Epithelial cell of esophagus (primary cell): Measurements from ENCODE around the gene HAL.
A peak's percentile ranks its signal among the peaks of the same experiment; 100 is the strongest.

Experiments used
- DNase-seq: peaks from one replicate; pipeline ENCODE4 v3.0.0; 2010; ENCODE audit warnings: low read depth
- H3K4me3 ChIP-seq: 2 replicates; pipeline ENCODE4 v1.5.1; 2011; ENCODE audit warnings: mild to moderate bottlenecking, low read length, control low read depth
- TF ChIP-seq, protein P1 (sequence below): IDR thresholded peaks from 2 replicates; pipeline ENCODE4 v1.5.1; 2011; ENCODE audit warnings: low read depth, mild to moderate bottlenecking, low read length, control low read depth, inconsistent platforms; ENCODE audit not compliant: insufficient read depth; ENCODE audit errors: missing control alignments

The HAL gene

DNA sequence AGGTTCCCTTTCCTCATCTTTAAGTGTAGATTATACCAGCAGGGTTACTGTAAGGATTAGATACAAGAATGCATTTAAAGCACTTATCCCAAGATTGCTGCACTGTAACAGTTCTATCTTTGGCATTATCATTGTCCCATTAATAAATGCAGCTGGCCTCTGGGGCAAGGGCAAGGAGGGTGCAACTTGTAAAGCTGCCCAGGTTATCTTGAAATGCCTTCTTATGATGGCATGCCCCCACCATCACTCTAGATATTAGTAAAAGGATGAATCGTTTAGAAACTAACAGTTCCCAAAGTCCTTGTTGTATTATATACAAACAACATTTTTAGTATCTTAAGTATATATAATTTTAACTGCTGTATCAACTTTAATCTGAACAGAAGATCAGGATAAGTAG, 32.4 kb upstream of the HAL start:
- no peak for DNase-seq
- TF ChIP-seq, protein P1, sequence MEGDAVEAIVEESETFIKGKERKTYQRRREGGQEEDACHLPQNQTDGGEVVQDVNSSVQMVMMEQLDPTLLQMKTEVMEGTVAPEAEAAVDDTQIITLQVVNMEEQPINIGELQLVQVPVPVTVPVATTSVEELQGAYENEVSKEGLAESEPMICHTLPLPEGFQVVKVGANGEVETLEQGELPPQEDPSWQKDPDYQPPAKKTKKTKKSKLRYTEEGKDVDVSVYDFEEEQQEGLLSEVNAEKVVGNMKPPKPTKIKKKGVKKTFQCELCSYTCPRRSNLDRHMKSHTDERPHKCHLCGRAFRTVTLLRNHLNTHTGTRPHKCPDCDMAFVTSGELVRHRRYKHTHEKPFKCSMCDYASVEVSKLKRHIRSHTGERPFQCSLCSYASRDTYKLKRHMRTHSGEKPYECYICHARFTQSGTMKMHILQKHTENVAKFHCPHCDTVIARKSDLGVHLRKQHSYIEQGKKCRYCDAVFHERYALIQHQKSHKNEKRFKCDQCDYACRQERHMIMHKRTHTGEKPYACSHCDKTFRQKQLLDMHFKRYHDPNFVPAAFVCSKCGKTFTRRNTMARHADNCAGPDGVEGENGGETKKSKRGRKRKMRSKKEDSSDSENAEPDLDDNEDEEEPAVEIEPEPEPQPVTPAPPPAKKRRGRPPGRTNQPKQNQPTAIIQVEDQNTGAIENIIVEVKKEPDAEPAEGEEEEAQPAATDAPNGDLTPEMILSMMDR, result no peak
- no peak overlapping the region for H3K4me3 ChIP-seq

DNA sequence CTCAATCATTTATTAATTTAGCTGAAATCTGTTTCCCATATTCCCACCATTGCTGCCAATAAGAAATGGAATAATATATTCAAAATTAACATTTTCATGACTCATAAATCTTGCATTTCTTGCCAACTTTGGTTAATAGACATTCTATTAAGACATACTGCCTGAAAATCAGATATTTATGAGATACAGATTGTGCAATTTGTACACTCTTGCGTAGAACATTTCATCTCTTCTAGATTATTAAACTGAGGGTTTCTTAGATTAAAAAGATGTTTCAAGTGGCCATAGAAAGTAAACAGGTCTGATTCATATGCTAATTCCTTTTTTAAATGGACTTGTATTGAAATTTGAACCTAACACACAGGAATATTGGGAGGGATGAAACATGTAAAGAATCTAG, 30.2 kb upstream of the HAL start:
- no peak for DNase-seq
- no peak overlapping the region for H3K4me3 ChIP-seq
- TF ChIP-seq, protein P1, result no peak

DNA sequence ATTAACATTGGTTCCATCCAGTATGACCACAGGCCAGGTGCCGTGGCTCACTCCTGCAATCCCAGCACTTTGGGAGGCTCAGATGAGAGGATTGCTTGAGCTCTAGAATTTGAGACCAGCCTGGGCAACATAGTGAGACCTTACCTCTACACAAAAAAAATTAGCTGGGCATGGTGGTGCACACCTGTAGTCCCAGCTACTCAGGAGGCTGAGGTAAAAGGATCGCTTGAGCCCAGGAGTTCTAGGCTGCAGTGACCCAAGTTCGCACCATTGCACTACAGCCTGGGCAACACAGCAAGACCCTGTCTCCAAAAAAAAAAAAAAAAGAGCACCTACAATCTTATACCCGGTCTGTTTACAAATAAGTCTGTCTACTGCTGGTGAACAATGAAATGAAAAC, 29.4 kb upstream of the HAL start:
- no peak overlapping the region for H3K4me3 ChIP-seq
- TF ChIP-seq, protein P1, result no peak
- DNase-seq, result no peak

DNA sequence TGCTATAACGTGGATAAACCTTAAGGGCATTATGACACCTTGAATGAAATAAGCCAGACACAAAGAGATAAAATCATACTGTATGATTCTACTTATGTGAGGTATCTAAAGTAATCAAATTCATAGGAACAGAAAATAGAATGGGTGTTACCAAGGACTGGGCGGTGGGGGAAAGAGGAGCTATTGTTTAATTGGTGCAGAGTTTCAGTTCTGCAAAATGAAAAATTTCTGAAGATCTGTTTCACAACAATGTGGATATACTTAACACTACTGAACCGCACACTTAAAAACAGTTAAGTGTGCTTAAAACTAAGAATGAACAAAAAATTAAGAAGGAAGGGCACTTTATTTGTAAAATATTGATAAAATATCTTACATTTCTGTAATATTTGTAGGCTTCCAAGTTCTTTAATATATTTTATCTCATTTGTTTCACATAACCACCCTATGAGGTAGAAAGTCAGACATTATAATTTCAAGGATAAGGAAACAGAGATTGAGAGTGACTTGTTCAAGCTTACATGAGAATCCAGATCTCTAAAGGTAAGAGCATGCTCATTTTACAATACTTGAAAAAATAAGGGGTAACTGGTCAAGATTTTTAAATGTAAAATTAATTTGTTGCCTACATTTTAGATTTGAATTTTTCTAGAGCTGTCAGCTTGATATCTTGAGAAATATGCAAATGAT, 24.3 kb upstream of the HAL start:
- H3K4me3 ChIP-seq, result no peak overlapping the region
- no peak for DNase-seq
- TF ChIP-seq, protein P1, result no peak

DNA sequence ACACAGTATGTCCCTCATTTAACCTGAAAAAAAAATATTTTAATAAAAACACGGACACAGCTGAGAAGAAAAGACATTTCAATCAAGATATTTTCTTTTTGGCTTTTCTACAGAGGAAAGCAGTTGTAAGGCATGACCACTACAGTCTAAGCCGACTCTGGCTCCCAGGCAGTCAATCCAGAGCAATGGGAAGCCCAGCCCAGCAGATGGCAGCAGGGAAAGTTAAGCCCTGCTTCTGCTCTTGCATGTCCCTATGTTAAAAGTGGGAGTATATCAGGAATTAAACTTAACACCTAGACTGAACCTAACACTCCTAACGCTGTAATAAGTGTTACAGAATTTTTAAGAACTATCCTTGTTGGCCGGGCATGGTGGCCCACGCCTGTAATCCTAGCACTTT, 19.5 kb upstream of the HAL start:
- DNase-seq, result peak; percentile 54
- TF ChIP-seq, protein P1, result peak; percentile 61
- no peak overlapping the region for H3K4me3 ChIP-seq

DNA sequence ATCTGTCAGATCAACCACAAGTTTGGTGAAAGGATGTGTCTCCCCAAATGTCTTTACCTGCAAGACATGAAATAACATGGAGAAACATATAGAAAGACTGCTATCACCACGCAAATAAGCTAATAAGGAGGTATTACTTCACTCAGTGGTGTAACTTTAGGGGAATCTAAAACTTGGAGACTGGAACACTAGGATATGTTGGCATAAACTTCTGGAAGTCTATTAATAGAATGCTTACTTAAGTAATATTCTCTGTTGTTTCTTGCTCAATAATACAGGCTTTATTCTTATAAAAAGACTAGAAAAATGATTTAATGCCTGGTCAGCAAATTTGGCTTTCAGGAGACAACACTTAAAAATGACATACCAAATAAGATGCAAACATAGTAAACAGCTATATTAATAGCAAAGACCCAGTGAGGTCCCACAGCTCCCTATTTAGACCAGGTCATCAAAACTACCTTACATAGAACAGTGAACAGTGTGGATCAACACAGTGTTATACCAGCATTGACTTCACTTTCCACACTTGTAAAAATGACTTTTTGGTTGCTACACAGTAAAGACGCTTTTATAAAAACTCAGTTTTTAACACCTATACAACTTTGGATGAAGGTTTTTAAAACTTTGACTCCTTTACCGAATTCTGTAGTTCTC, 18.9 kb upstream of the HAL start:
- TF ChIP-seq, protein P1, result no peak
- DNase-seq, result no peak
- H3K4me3 ChIP-seq, result no peak overlapping the region

DNA sequence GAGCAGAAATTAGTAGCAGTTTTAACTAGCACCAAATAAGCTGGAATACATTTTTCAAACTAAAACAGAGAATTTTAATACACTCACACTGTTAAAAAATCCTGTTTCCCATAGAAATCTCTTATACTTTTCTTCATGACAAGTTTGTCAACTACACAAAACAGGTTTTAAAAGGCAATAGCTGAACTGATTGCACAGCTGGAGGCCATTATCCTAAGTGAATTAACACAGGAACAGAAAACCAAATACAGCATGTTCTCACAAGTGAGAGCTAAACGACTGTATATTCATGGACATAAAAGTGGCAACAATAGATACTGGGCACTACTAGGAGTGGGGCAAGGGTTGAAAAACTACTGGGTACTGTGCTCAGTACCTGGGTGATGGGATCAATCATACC, 11.6 kb upstream of the HAL start:
- no peak overlapping the region for H3K4me3 ChIP-seq
- TF ChIP-seq, protein P1, result no peak
- DNase-seq, result no peak
